Measurements from ENCODE around the gene HHAT.

- TF ChIP-seq EZH2 (IDR thresholded peaks at IDR 0.05; ENCODE audit: low read length) (no peak), CTCF (optimal IDR thresholded peaks at IDR 0.05 in 1 of 3, IDR thresholded peaks at IDR 0.05 in 1 of 3, conservative IDR thresholded peaks at IDR 0.05 in 1 of 3; ENCODE audit: extremely low read depth in 1 of 3, insufficient read depth in 2 of 3, low read length in 3 of 3) (no peak)
Measured at GRCh38 chr1:210631399-210631798, 302.7 kb downstream of the HHAT start.
